Esophagus muscularis mucosa (tissue), 3 donors: ENCODE measurements around the gene PDCD6IP.

Experiments
- POLR2A ChIP-seq: fragments of 450-650 bp; IDR thresholded peaks from one replicate; pipeline ENCODE4 v1.6.1; 2017; ENCODE audit warnings: antibody characterized with exemption, moderate library complexity, mild to moderate bottlenecking, low read depth
- POLR2AphosphoS5 ChIP-seq, 2 donors: sonication (generic); formaldehyde crosslinking; IDR thresholded peaks; one replicate each; pipeline ENCODE4 v1.6.1; 2017; ENCODE audit warnings: antibody characterized with exemption in 2 of 2
- TF ChIP-seq, protein P1 (sequence below), 3 experiments: fragments of 200-600 bp in 2 of 3; fragments of 450-650 bp in 1 of 3; sonication (generic) in 2 of 3; IDR thresholded peaks; one replicate each; pipeline ENCODE4 v1.5.1; 2017 to 2019; ENCODE audit warnings: antibody characterized with exemption in 3 of 3, mild to moderate bottlenecking in 2 of 3, moderate library complexity in 1 of 3

DNA sequence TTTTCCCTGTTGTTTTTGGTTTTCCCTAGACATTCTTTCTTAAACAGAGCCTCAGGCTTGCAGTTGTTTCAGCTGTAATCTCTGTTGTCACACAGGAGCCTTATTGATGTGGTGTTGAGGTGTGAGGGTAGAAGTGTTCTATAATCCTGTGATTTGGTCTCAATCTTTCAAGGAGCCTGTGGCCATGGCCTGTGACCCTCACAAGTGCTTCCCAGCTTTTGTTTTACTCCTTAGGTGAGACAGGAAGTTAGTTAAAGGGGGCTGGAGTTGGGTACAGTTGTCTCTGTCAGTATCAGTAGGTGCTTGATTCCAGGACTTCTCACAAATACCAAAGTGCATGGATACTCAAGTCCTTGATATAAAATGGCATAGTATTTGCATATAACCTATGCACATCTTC, 77.2 kb downstream of the PDCD6IP start:
- TF ChIP-seq, protein P1, sequence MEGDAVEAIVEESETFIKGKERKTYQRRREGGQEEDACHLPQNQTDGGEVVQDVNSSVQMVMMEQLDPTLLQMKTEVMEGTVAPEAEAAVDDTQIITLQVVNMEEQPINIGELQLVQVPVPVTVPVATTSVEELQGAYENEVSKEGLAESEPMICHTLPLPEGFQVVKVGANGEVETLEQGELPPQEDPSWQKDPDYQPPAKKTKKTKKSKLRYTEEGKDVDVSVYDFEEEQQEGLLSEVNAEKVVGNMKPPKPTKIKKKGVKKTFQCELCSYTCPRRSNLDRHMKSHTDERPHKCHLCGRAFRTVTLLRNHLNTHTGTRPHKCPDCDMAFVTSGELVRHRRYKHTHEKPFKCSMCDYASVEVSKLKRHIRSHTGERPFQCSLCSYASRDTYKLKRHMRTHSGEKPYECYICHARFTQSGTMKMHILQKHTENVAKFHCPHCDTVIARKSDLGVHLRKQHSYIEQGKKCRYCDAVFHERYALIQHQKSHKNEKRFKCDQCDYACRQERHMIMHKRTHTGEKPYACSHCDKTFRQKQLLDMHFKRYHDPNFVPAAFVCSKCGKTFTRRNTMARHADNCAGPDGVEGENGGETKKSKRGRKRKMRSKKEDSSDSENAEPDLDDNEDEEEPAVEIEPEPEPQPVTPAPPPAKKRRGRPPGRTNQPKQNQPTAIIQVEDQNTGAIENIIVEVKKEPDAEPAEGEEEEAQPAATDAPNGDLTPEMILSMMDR (IDR thresholded peaks at IDR 0.05), result no peak
- TF ChIP-seq POLR2AphosphoS5 (IDR thresholded peaks at IDR 0.05) (no peak), POLR2A (no peak)
